Peyer's patch (tissue), 4 donors: Measurements from ENCODE around the gene TRAPPC6A. TPM values are rescaled to one million over a fixed set of nuclear protein-coding genes. Genes with fewer than 3 reads are reported as not detected.

ENCODE experiments used
- DNase-seq, 3 donors: peaks; one replicate each; pipeline ENCODE4 v3.0.0-alpha.2; 2017 to 2019
- H3K27ac ChIP-seq, 4 donors: fragments of 200-600 bp; sonication (generic); one replicate each; pipeline ENCODE4 v1.5.1; 2016 to 2019
- H3K27me3 ChIP-seq, 2 donors: fragments of 200-600 bp; sonication (generic); one replicate each; pipeline ENCODE4 v1.5.1; 2019
- H3K36me3 ChIP-seq, 3 donors: fragments of 200-600 bp; sonication (generic); one replicate each; pipeline ENCODE4 v1.5.1; 2016 to 2019
- H3K4me1 ChIP-seq, 4 donors: fragments of 200-600 bp; sonication (generic); one replicate each; pipeline ENCODE4 v1.5.1; 2016 to 2019
- H3K4me3 ChIP-seq, 4 donors: fragments of 200-600 bp; sonication (generic); 1 replicate in 3 of 4; 2 replicates in 1 of 4; pipeline ENCODE4 v1.5.1; 2016 to 2019; ENCODE audit warnings: mild to moderate bottlenecking in 1 of 4
- H3K9me3 ChIP-seq, 4 donors: fragments of 200-600 bp; sonication (generic); one replicate each; pipeline ENCODE4 v1.5.1; 2016 to 2019; ENCODE audit warnings: mild to moderate bottlenecking in 1 of 4
- CTCF ChIP-seq, 6 experiments: fragments of 450-650 bp in 4 of 6; fragments of 200-600 bp in 2 of 6; sonication (generic) in 1 of 6; IDR thresholded peaks; one replicate each; pipeline ENCODE4 v1.5.1; 2017 to 2019; ENCODE audit warnings: antibody characterized with exemption in 6 of 6, mild to moderate bottlenecking in 3 of 6, moderate library complexity in 1 of 6
- POLR2A ChIP-seq, 2 donors: fragments of 450-650 bp; IDR thresholded peaks; one replicate each; pipeline ENCODE4 v1.5.1; 2017; ENCODE audit warnings: antibody characterized with exemption in 2 of 2, mild to moderate bottlenecking in 2 of 2, moderate library complexity in 2 of 2
- total RNA-seq, 4 donors: library from RNA; depleted of rRNA; stranded (reverse); fragments of >200 nt; gene quantifications; one replicate each; pipeline ENCODE4 v1.1.0, GENCODE V29; 2016

TRAPPC6A gene
- total RNA-seq, 4 donors from 2014 or later = 11.4 to 58.6 (median 21.6) TPM

- TF ChIP-seq POLR2A (IDR thresholded peaks at IDR 0.05) = no peak
- no peak for TF ChIP-seq CTCF (IDR thresholded peaks at IDR 0.05)
- Histone ChIP-seq H3K4me3 (no peak overlapping the region), H3K4me1 (peaks cover 0 to 7% (median 4%) of the 10 kb centered on the region in 4 donors), H3K36me3 (no peaks in the 10 kb centered on the region), H3K27me3 (no peaks in the 10 kb centered on the region), H3K9me3 (no peaks in the 10 kb centered on the region), H3K27ac (no peak overlapping the region)
- DNase-seq = no peak
These were observed 19.4 kb downstream of the TRAPPC6A start for GRCh38 chr19:45158503-45159209.

GRCh38 chr19:45156751-45157150, 21.3 kb downstream of the TRAPPC6A start:
- Histone ChIP-seq H3K36me3 (no peaks in the 10 kb centered on the region), H3K4me3 (no peak overlapping the region), H3K9me3 (no peaks in the 10 kb centered on the region), H3K27me3 (peaks cover 0 to 7% of the 10 kb centered on the region in 2 donors), H3K4me1 (peaks cover 0 to 26% (median 23%) of the 10 kb centered on the region in 4 donors), H3K27ac (no peak overlapping the region)
- TF ChIP-seq CTCF (IDR thresholded peaks at IDR 0.05) (no peak), POLR2A (IDR thresholded peaks at IDR 0.05) (no peak)
- DNase-seq = no peak

DNA sequence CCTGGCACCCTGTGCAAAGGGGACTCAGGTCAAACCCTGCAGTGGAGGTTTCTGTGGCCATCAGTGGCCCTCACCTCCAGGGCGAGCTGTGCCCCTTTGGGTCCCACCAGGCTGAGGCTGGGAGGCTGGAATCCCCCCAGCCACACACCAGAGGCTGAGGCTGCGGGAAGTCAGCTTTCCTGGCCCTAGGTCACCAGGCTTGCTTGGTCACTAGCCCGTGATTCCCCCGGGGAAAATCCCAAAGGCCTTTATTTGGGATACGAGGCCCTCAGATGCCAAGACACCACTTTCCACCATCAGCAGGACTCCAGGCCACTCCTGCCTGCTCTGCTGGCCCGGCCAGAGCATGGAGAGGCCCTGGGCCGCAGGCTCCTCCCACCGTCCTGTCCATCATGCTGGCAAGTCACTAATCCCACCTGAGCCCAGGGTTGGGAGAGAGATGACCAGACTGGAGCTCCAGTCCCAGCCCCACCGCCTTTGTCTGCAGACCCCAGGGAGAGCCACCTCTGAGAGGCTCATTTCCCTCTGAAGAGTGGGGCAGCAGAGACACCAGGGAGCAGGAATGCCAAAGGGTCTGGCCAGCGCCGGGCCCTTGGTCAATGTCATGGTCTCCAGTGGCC, 21.9 kb downstream of the TRAPPC6A start:
- TF ChIP-seq POLR2A (IDR thresholded peaks at IDR 0.05) (no peak), CTCF (IDR thresholded peaks at IDR 0.05) (no peak)
- H3K9me3 ChIP-seq = no peaks in the 10 kb centered on the region
- no peak overlapping the region for H3K4me3 ChIP-seq
- H3K4me1 ChIP-seq = peaks cover 0 to 27% (median 23%) of the 10 kb centered on the region in 4 donors
- peaks cover 0 to 8% of the 10 kb centered on the region in 2 donors for H3K27me3 ChIP-seq
- no peak overlapping the region for H3K27ac ChIP-seq
- H3K36me3 ChIP-seq = no peaks in the 10 kb centered on the region
- DNase-seq = no peak

DNA sequence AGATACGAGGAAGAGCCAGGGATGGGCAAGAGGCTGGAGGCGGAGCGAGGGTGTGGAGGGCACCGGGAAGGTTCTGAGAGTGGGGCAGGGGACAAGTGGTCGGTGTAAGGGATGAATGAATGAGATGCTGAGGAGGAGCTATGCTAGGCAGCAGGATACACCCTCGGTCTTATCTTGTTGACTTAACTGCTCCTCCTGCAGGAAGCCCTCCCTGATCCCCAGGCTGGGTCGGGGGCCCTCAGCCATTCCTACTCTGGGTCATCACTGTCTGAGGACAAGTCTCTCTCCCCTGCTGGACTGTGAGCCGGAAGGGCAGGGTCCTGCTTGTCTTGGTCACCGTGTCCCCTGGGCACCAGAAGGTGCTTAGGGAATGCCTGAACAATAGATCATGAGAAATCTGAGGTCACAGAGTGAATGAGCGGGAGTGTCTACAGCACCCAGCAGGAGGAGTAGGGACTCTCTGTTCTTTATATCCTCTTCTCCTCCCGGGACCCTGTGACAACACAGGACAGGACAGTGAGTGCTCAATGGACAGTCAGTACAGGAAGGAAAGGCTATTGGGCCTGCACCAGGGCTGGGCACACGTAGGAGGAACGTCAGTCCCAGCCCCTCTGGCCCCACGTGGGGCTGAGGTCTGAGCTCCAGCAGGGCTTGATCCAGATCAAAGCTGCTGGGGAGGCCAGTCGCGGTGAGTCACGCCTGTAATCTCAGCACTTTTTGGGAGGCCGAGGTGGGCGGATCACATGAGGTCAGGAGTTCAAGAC, 23.8 kb downstream of the TRAPPC6A start:
- H3K36me3 ChIP-seq = no peaks in the 10 kb centered on the region
- DNase-seq = no peak
- H3K4me3 ChIP-seq = peak overlapping the region in 2 of 4 donors; percentile 42 to 46
- peaks cover 0 to 27% (median 23%) of the 10 kb centered on the region in 4 donors for H3K4me1 ChIP-seq
- H3K9me3 ChIP-seq = no peaks in the 10 kb centered on the region
- TF ChIP-seq CTCF (IDR thresholded peaks at IDR 0.05) (no peak), POLR2A (IDR thresholded peaks at IDR 0.05) (no peak)
- H3K27me3 ChIP-seq = peaks cover 0 to 8% of the 10 kb centered on the region in 2 donors
- no peak overlapping the region for H3K27ac ChIP-seq

- Histone ChIP-seq H3K36me3 (no peaks in the 10 kb centered on the region), H3K4me1 (peaks cover 0 to 27% (median 23%) of the 10 kb centered on the region in 4 donors), H3K4me3 (peak overlapping the region; percentile 22 to 46 (median 41)), H3K27ac (peak overlapping the region in 1 of 4 donors; percentile 42), H3K27me3 (peaks cover 0 to 8% of the 10 kb centered on the region in 2 donors), H3K9me3 (no peaks in the 10 kb centered on the region)
- no peak for DNase-seq
- TF ChIP-seq CTCF (IDR thresholded peaks at IDR 0.05) (no peak), POLR2A (IDR thresholded peaks at IDR 0.05) (no peak)
These were observed 24.5 kb downstream of the TRAPPC6A start for GRCh38 chr19:45153339-45154063.
